ENCODE results near the gene SOX15. TPM values are rescaled to one million over a fixed set of nuclear protein-coding genes. Genes with fewer than 3 reads are reported as not detected.
"Not testable (repeated sequence)": the region's sequence is repeated elsewhere in the genome, so short reads cannot be mapped to it uniquely, and the experiment has no call there.

The SOX15 gene
- total RNA-seq, 1 experiment from 2014 or later, result not detected

DNA sequence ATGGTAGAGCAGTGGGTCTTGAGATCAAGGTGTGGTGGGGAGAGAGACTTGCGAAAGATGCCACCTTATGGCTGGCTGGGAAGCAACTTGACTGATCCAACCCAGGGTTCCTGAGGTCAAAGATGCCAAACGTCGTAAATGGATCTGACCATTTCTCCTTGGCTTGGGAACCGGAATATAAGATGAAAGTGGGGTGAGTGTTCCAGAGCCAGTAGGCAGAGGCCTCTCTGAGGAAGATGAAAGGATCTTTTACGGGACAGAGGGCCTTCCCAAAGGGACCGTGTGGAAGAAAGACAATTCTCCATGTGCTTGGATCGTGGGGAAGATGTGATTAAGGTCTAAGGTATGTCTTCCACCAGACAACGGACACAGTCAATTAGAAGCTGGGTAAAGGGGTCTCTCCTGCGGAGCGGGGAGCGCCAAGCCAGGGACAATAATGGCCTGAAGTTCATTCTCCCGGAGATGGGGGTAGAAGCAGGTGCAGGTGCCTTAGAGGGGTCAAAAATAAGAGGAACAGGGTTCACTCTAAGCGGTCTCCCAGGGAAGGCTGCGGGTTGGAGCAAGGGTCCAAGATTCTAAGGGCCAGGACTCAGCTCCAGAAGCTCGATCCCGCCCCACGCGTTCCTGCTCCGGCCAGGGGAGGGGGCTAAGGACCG, 24.0 kb upstream of the SOX15 start:
- in situ Hi-C loops (cut with HindIII; ENCODE audit: low pct_unique_long_range_greater_than_20kb, low sequenced_read_pairs), result no loop called here
- no peak for DNase-seq (ENCODE audit: low read depth)

DNA sequence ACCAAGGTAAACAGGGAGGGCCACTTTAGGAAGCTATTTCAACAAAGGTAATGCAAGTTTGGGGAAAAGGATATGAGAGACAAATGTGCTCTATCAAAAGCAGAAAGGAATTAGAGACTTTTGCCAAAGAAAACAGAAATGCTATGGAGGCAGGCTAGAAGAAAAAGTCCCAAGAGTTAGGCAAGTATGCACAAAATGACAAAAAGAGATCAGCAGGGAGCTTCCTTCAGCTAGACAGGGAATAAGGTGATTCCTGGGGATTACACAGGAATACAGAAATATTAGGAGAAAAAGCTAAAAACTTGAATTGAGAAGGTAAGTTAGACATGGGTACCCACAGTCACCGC, 22.4 kb upstream of the SOX15 start:
- in situ Hi-C loops (cut with HindIII; ENCODE audit: low pct_unique_long_range_greater_than_20kb, low sequenced_read_pairs), result no loop called here
- no peak for DNase-seq (ENCODE audit: low read depth)

DNA sequence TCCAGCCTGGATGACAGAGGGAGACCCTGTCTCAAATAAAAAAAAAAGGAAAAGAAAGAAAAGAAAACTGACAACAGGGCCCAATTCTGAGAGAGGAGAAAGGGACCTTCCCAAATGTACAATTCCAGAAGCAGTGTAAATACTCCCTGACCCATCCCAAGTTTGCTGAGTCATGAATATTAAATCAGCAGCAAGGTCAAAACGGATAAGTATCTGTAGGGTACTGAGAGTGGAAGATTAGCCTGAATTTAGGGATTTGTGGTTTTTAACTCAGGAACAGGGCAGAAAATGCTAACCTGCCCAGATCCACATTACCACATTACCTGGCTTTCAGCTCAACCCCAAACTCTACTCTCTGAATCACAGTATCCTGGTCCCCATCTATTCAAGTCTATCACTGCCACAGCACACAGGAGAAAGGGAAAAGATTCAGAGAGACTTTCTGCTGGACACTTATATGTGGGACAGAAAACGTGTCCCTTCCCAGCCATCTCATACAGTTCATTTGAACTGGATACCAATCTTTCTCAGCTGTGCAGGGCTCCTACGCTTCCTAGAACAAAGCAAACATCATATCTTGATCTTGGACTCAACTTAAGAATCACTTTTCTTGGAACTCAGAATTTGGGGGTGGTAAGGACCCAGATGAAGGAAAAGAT, 21.9 kb upstream of the SOX15 start:
- DNase-seq (ENCODE audit: low read depth), result no peak
- in situ Hi-C loops (cut with HindIII; ENCODE audit: low pct_unique_long_range_greater_than_20kb, low sequenced_read_pairs), result no loop called here

DNA sequence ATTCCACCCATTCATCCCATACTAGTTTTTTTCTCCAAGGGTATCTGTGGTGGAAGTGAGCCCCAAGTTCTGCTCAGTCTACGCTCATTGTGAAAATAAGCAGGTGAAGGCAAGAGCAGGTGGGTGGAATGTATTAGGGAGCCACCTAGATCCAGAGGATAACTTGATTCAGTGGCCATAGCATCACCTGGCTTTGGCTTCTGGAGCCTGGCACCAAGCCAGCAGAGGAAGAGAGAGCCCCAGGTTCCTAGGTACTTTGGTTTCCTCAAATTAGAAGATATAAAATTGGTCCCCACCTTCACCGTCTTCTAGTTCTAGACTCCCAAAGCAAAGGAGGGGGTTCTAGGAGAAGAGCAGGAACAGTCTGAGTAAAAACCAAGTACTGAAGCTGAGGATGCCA, 20.7 kb upstream of the SOX15 start:
- in situ Hi-C loops (cut with HindIII; ENCODE audit: low pct_unique_long_range_greater_than_20kb, low sequenced_read_pairs), result no loop called here
- no peak for DNase-seq (ENCODE audit: low read depth)

DNA sequence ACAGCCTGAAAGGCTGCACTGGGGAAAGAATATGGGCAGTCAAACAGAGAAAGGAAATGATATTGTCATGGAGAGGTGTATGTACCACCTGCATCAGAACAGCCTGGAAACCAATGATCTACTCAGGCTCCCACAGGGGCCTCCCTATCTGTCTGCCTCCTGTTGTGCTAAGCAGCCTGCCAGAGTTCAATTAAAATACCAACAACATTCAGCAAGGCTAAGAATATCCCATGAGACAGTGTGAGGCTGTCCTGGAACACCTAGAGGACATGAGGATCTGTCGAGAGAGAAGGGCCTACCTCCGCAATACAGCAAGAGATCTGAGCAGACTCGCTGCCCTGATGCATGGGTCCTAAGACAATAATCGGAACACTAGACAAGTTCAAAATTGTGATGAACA, 16.4 kb upstream of the SOX15 start:
- DNase-seq (ENCODE audit: low read depth), result no peak
- in situ Hi-C loops (cut with HindIII; ENCODE audit: low pct_unique_long_range_greater_than_20kb, low sequenced_read_pairs), result no loop called here

DNA sequence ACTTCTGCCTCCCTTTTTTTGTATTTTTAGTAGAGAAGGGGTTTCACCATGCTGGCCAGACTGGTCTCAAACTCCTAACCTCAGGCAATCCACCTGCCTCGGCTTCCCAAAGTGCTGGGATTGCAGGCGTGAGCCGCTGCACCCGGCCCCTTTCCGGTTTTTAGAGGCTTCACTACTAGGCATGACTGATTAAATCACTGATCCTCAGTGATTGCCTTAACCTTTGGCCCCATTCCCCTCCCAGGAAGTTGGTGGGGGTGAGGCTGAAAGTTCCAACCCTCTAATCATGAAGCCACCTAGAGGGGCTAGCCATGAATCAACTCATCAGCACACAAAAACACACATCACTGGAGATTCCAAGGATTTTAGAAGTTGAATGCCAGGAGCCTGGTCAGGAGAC, 7.7 kb upstream of the SOX15 start:
- in situ Hi-C loops (cut with HindIII; ENCODE audit: low pct_unique_long_range_greater_than_20kb, low sequenced_read_pairs); DNase-seq (ENCODE audit: low read depth): not testable (repeated sequence)

DNA sequence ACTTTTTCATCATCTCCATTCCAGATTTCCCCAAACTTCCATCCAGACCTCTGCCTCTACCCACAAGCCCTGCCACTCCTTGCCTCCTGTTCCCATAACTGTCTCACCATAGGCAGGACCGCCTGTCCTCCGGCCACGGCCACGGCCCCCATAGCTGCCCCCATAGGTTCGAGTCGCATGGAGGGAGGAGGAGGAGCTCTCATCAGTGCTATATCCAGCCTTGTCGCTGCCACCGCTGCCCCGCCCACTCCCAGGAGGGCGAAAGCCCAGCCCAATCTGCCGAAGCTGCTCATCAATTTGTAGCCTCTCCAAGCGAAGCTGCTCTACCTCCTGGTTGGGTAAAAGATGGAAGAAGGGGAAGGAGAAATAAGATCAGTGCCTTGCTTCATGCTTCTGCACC, 3.4 kb upstream of the SOX15 start:
- in situ Hi-C loops (cut with HindIII; ENCODE audit: low pct_unique_long_range_greater_than_20kb, low sequenced_read_pairs), result no loop called here
- DNase-seq (ENCODE audit: low read depth), result no peak

DNA sequence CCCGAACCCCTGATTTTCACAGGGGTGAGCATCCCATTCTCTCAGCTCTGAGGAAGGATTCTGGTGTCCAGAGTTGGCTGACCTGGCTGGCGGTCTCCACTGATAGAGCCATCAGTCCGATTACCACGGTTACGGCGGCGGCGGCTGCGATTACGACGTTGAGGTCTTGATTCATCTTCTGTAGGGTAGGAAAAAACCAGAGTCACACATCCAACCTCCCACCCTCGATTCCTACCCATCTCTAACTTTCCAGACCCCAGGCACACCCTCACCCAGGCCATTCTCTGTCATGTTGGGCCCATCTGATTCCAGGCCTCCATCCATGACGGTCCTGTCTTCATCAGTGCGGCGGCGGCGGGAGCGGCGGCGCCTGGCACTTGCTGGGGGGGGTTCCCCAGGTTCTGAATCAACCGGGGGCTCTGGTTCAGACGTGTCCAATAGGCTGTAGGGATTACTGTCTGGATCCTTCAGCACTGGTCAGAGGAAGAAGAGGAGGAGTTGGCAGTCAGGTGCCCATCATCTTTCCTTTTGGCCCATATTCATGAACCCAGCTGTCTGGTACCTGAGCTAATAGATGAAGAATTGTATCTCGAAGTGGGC, 2.6 kb upstream of the SOX15 start:
- in situ Hi-C loops (cut with HindIII; ENCODE audit: low pct_unique_long_range_greater_than_20kb, low sequenced_read_pairs), result no loop called here
- no peak for DNase-seq (ENCODE audit: low read depth)

DNA sequence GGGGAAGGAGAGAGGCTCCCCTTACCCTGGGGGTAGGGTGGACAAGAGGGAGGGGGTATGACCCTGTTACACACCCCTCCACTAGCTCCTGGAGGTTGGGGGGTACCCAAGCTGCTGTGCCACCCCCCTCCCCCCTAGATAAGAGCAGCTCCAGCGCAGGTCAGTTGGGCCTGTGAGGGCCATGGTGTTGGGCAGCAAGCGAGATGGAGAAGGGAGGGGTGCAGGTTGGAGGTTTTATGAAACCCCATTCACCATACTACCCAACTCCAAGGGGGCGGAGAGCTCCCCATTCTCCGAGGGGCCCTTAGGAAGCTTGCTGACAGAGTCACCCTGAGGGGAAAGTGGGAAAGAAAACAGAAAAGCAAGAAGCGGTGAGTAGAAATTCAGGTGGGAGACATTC, 1.7 kb upstream of the SOX15 start:
- no peak for DNase-seq (ENCODE audit: low read depth)
- in situ Hi-C loops (cut with HindIII; ENCODE audit: low pct_unique_long_range_greater_than_20kb, low sequenced_read_pairs), result no loop called here

DNA sequence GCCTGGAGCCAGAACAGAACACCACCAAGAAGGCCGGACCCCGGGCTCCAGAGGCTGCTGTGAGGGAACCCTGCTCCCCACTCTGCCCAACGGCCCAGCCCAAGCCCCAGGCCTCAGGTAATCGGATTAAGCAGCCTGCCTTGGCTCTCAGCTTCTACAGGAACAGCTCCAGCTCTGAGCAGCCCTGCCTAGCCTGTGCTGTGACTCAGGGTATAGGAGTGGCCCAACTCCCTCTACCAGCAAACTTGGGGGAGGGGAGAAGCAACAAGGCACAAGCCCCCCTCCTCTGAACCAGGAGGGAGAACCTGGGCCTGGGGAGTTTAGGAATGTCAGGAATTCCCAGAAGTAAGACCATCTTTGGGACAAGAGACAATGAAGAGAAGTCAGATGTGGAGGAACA, 849 bp upstream of the SOX15 start:
- DNase-seq (ENCODE audit: low read depth), result no peak
- in situ Hi-C loops (cut with HindIII; ENCODE audit: low pct_unique_long_range_greater_than_20kb, low sequenced_read_pairs), result no loop called here

DNA sequence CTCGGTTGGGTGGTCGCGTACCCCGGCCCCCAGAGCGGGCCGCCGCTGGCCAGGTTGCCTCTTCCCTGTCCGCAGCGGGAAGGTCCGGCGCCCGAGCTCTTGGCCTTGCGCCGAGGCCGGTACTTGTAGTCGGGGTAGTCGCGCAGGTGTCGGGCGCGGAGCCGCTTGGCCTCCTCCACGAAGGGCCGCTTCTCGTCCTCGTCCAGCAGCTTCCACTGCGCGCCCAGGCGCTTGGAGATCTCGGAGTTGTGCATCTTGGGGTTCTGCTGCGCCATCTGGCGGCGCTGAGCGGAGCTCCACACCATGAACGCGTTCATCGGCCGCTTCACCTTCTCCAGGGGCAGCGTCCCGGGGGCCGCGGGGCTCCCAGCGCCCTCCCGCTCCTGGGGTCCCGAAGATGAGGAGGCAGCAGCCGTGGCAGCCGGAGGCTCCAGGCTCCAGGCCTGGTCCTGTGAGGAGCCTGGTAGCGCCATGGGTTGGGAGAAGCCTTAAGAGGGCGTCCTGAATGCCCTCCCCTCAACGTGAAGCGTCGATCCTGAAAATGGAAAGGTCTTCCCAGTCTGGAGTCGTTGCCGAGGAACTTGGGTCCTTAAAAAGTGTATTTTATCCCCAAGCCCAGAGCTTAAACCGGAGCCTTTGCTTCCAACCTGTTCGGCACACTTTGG, 558 bp downstream of the SOX15 start:
- in situ Hi-C loops (cut with HindIII; ENCODE audit: low pct_unique_long_range_greater_than_20kb, low sequenced_read_pairs), result no loop called here
- no peak for DNase-seq (ENCODE audit: low read depth)

DNA sequence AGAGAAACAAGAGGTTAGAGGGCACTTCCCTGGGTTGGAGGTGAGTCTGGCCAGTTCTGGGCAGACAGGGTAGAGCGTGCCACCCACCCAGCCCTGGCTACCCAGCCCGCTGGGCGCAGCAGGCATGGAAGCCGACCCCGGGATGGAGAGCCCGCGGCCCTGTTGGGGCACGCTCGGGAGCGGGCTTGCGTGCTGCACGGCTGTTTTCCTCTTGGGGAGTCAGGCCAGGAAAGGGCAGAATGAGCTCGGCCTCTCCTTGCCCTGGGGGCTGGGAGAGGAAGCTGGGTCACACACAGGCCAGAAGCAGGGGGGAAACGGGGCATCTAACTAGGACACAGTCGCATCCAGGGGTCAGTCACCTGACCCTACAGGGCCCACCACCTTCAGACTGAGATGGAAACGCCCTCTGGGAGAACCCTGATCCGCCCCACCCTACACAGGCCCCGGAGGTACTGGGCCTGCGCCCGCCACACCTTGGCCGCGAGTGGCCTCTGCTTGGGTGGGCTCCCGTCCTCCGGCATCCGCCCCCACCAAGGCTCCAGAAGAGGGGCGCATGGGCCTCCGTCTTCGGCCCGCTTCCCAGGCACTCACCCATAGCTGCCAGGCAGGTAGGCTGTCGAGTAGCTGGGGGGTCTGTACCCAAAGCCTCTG, 1.2 kb downstream of the SOX15 start:
- in situ Hi-C loops (cut with HindIII; ENCODE audit: low pct_unique_long_range_greater_than_20kb, low sequenced_read_pairs), result no loop called here
- DNase-seq (ENCODE audit: low read depth), result no peak

DNA sequence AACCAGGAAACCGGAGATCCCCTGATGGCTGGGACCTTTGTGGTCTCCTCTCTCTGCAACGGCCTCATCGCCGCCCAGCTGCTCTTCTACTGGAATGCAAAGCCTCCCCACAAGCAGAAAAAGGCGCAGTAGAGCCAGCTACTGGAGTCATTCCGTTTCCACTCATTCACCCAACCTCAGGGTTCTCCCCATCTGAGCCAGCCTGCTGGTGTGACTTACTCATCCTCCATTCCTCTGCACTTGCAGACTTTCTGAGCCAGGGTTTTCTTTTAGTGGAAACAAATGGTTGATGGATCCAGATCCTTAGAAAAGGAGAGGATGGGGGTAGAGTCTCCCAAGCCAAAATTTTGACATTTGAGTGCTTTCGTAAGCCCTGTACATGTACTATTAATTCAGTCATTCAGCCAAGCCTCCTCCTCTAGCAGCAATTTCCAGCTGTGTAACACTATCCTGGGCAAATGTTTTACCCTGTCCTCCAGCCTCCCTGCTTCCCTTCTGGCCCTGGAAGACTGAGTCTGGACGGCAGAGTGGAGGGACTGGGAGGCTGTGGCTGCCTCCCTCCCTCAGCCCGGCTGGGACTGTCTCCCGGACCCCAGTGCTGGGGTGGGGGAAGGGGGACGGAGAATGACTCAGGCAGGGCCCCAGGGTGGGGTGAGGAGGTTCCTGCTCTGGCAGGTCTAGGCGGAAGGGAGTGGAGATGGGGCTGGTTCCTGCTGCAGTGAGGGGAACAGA, 2.3 kb downstream of the SOX15 start:
- in situ Hi-C loops (cut with HindIII; ENCODE audit: low pct_unique_long_range_greater_than_20kb, low sequenced_read_pairs), result no loop called here

DNA sequence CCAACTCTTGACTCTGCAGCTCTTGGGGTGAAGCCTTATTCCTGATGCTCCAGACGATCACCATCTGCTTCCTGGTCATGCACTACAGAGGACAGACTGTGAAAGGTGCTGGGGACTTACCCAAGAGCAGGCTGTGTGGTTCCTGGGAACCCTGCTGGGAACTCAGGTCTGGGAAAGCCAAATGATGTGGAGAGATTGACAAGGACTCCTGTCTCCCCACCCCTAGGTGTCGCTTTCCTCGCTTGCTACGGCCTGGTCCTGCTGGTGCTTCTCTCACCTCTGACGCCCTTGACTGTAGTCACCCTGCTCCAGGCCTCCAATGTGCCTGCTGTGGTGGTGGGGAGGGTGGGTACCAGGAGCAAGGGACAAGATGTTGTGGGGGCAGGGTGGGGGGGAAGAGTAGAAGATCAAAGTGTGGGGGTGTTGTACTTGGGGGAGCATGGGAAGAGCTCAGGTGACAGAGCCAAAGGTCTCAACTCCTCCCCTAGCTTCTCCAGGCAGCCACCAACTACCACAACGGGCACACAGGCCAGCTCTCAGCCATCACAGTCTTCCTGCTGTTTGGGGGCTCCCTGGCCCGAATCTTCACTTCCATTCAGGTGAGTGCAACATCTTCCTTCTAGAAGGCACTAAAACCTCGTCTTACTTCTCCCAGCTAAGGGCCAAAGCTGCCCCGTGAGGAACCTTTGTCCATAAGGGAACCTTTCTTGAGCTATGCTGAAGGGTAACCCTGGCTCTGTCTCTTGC, 3.0 kb downstream of the SOX15 start:
- in situ Hi-C loops (cut with HindIII; ENCODE audit: low pct_unique_long_range_greater_than_20kb, low sequenced_read_pairs), result no loop called here
- no peak for DNase-seq (ENCODE audit: low read depth)

More for the DNA sequence above, 2.3 kb downstream of the SOX15 start:
- no peak for DNase-seq (ENCODE audit: low read depth)

DNA sequence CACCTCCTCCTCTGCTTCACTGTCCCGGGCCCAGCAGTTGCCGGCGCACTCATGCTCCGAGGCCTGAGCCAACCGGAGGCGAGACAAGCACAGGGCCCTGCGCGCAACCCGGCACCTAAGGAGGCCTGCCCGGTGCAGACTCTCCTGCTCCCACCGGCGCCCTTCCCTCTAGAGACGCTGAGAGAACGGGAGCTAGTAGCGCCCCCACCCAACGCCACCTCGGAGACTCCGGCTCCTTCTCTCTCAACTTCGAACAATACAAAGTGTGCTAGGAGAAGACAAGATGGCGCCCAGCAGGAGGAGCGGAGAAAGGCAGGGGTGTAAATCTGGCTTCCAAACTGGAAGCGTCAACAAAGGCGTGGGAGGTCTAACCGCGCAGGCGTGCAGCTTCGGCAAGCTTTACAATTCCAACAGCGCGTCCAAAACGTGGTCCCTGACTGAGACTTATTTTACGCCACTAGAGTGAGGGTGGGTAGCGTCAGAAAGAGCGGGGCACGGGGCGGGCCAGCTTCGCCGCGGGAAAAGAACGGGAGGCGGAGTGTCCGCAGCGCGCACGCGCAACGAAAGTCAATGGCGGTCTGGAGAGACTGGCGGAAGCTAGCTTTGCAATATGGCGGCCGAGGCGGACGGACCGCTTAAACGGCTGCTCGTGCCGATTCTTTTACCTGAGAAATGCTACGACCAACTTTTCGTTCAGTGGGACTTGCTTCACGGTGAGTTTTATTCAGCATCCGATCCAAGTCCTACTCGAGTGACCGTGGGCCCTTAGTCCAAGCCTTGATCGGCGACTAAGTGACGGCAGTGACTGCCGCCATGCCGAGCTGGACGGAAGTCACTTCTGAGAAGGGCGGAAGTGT, 6.4 kb downstream of the SOX15 start, which contains the start of gene MPDU1:
MPDU1 (plus strand) TSS at position 600 of the 857 bp plus-strand sequence; CDS start at position 611, 11 bp downstream.
- in situ Hi-C loops (cut with HindIII; ENCODE audit: low pct_unique_long_range_greater_than_20kb, low sequenced_read_pairs), result no loop called here

DNA sequence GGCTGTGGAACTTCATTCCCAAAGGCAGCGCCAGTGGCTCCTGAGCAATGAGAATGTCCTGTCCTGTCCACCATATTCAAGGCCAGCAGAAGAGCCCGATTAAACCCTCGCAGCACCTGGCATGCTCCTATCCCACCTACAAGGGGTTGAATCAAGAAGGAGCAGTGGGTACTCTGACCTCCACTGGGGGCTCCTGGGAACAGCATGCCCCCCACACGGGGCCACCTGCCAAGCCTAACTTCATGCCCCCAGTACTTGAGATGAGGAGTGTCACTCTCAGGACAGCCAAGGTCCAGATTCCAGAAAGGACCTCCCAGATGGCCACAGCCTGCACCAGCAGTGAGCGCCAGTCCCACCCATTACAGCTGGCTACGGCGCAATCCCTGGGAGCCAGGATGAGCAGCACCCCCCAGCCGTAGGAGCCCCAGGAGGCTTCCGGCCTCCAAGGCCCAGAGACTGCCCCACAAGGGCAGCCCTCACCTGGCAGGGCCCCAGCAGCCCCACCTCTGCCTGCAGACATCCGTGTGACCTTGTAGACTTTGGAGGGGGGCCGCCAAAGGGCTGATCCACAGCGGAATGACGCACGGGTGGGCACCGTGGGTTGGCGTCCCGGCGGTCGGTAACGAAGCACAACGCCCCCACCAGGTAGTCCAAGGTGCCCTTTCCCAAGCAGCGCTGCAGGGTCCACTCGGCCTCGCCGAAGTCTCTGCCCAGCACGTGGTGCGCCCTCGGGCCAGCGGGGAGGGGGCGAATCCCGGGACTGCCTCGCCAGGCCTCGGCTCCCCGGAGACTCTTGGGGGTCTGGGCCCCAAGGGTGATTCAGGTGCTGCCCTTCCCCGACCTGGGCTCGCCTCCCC, 7.3 kb downstream of the SOX15 start:
- in situ Hi-C loops (cut with HindIII; ENCODE audit: low pct_unique_long_range_greater_than_20kb, low sequenced_read_pairs), result no loop called here
- no peak for DNase-seq (ENCODE audit: low read depth)

More for the DNA sequence above, 6.4 kb downstream of the SOX15 start, which contains the start of gene MPDU1:
- DNase-seq (ENCODE audit: low read depth), result peak; percentile 94
